Pancreas (tissue), 10 donors: ENCODE measurements around the gene RIN3. TPM values are rescaled to one million over a fixed set of nuclear protein-coding genes. Genes with fewer than 3 reads are reported as not detected.
"Not testable (repeated sequence)": the region's sequence is repeated elsewhere in the genome, so short reads cannot be mapped to it uniquely, and the experiment has no call there.

Experiments used
- ATAC-seq, 4 donors: fragments of 200-7000 bp; cut with Tn5 transposase; one replicate each; pipeline versions ENCODE4 v1.8.0 to v1.9.1; 2020; ENCODE audit warnings: mild to moderate bottlenecking in 4 of 4, moderate library complexity in 4 of 4
- DNase-seq, 6 donors: peaks; one replicate each; pipeline ENCODE4 v3.0.0-alpha.2; 2020
- FAIRE-seq: peaks from 2 replicates; lab custom pipeline; 2012; peaks lifted over from hg19 to GRCh38; lab: Jason Lieb, UNC
- H3K27ac ChIP-seq, 4 donors: fragments of 200-600 bp; sonication (generic); 1 replicate in 3 of 4; 2 replicates in 1 of 4; pipeline versions ENCODE4 v1.5.0 to v1.8.0; 2020
- H3K27me3 ChIP-seq, 4 donors: fragments of 200-600 bp; one replicate each; pipeline ENCODE4 v1.8.0; 2021
- H3K36me3 ChIP-seq, 3 donors: fragments of 200-600 bp; sonication (generic) in 1 of 3; one replicate each; pipeline versions ENCODE4 v1.5.0 to v1.8.0; 2020 to 2021
- H3K4me1 ChIP-seq, 3 donors: fragments of 200-600 bp; one replicate each; pipeline ENCODE4 v1.8.0; 2021
- H3K4me3 ChIP-seq, 4 donors: fragments of 200-600 bp; sonication (generic) in 2 of 4; one replicate each; pipeline versions ENCODE4 v1.5.0 to v1.8.0; 2020 to 2021
- H3K9me3 ChIP-seq, 4 donors: fragments of 200-600 bp; one replicate each; pipeline ENCODE4 v1.8.0; 2021
- WGBS, 2 donors: extraction: QIAGEN DNeasy Blood & Tissue Kit; methylation state at CpG; one replicate each; pipeline ENCODE4 v1.1.7; 2013; 5-methylcytosine and 5-hydroxymethylcytosine counted together
- intact Hi-C, 3 donors: fragments of 100-400 bp; cut with DNase I; formaldehyde crosslinking; loops; one replicate each; pipeline versions ENCODE4 v1.11.1 to v1.14.2; 2022
- polyA plus RNA-seq, 2 donors: library from polyadenylated mRNA; stranded (reverse); fragments of 200-250 nt; gene quantifications; one replicate each; pipeline ENCODE4 v1.2.3, GENCODE V29; 2013
- total RNA-seq, 6 donors: library from RNA; stranded (reverse); fragmentation: NEBNext Ultra II Directional in 4 of 6; extraction: Animal tissue kit (Norgen Biotek cat#: 25700) in 4 of 6; gene quantifications; one replicate each; pipeline versions ENCODE4 v1.2.1 to v1.2.4, GENCODE V29; 2021 to 2023
- TF ChIP-seq, protein P1 (sequence below), 4 donors: fragments of 200-600 bp; sonication (generic) in 3 of 4; IDR thresholded peaks; one replicate each; pipeline versions ENCODE4 v1.5.0 to v1.8.0; 2021; ENCODE audit warnings: antibody characterized with exemption in 4 of 4
- donor health status: healthy with polysubstance abuse.
- donor health status: DM: no; HTN: no; CAD: no; lungs with moderate emphysema.
- donor health status: DM: no; HTN: no; CAD: no.
- donor health status: control.
- donor health status: control.
- donor health status: Bipolar disorder and iron deficiency.
- donor health status: DM: yes; HTN: yes; CAD: no.
- donor health status: DM: no; HTN: no; CAD: no.
- donor health status: DM: no; HTN: no; CAD: no.
- donor health status: DM: yes; HTN: yes; CAD: no.

Gene RIN3
- total and polyA plus RNA-seq, 8 donors: 1.1 to 9.0 (median 2.3) TPM

DNA sequence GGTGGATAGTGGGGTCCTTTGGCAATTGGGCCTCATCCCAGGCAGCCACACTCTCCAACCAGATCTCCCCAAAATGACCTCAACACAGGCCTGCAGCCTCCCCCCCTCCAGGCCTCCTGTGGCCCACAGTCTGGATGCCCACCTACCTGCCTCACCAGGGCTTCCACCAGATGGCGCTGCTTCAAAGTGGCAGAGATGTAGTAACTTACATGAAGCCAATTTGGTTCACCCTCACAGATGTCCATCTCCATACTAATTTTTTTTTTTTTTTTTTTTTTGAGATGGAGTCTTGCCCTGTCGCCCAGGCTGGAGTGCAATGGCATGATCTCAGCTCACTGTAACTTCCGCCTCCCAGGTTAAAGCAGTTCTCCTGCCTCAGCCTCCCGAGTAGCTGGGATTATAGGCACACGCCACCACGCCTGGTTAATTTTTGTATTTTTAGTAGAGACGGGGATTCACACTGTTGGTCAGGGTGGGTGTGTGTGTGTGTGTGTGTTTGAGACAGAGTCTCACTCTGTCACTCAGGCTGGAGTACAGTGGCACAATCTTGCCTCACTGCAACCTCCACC, 201.2 kb downstream of the RIN3 start:
- WGBS, 2 donors: 74 to 80% methylated on average over 7 of the region's 7 CpGs
- DNase-seq: peak in 5 of 6 donors; percentile 53 to 91 (median 77)
- not testable (repeated sequence) for FAIRE-seq

DNA sequence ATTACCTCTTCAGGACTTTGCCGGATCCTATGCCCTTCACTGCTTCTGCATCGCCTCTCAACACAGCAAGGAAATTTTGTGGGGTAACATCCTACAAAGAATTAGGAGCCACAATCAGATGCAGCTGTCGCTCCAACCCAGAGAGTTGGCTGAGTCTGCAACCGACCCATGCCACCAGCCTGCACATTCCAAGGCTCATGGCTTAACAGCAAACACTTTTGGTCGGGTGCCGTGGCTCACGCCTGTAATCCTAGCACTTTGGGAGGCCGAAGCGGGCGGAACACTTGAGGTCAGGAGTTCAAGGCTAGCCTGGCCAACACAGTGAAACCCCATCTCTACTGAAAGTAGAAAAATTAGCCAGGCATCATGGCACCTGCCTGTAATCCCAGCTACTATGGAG, 202.6 kb downstream of the RIN3 start:
- Histone ChIP-seq H3K4me3 (no peak overlapping the region), H3K36me3 (no peaks in the 10 kb centered on the region), H3K27me3 (no peaks in the 10 kb centered on the region), H3K4me1 (peaks cover 0 to 5% (median 0%) of the 10 kb centered on the region in 3 donors), H3K9me3 (no peaks in the 10 kb centered on the region), H3K27ac (no peak overlapping the region)
- WGBS, 2 donors: 93 to 94% methylated on average over 10 of the region's 10 CpGs
- intact Hi-C loops: loop anchor here in 1 of 3 donors (10.0 kb wide), 1 partner anchor 69 kb away; no protein-coding TSS in a partner anchor
- no peak for DNase-seq
- TF ChIP-seq, protein P1, sequence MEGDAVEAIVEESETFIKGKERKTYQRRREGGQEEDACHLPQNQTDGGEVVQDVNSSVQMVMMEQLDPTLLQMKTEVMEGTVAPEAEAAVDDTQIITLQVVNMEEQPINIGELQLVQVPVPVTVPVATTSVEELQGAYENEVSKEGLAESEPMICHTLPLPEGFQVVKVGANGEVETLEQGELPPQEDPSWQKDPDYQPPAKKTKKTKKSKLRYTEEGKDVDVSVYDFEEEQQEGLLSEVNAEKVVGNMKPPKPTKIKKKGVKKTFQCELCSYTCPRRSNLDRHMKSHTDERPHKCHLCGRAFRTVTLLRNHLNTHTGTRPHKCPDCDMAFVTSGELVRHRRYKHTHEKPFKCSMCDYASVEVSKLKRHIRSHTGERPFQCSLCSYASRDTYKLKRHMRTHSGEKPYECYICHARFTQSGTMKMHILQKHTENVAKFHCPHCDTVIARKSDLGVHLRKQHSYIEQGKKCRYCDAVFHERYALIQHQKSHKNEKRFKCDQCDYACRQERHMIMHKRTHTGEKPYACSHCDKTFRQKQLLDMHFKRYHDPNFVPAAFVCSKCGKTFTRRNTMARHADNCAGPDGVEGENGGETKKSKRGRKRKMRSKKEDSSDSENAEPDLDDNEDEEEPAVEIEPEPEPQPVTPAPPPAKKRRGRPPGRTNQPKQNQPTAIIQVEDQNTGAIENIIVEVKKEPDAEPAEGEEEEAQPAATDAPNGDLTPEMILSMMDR (IDR thresholded peaks at IDR 0.05): no peak
- no peak for FAIRE-seq
- ATAC-seq: no peak

More for the DNA sequence above, 201.2 kb downstream of the RIN3 start:
- peak; percentile 79 to 94 (median 86) for ATAC-seq
- H3K36me3 ChIP-seq, H3K27me3 ChIP-seq, H3K9me3 ChIP-seq, H3K4me3 ChIP-seq, H3K4me1 ChIP-seq, H3K27ac ChIP-seq: not testable (repeated sequence)
- intact Hi-C loops: loop anchor here in 2 of 3 donors (5.0 to 10.0 kb wide), 2 partner anchors 67 to 70 kb away; no protein-coding TSS in a partner anchor
- TF ChIP-seq, protein P1 (IDR thresholded peaks at IDR 0.05): peak; percentile 38 to 61 (median 56)

DNA sequence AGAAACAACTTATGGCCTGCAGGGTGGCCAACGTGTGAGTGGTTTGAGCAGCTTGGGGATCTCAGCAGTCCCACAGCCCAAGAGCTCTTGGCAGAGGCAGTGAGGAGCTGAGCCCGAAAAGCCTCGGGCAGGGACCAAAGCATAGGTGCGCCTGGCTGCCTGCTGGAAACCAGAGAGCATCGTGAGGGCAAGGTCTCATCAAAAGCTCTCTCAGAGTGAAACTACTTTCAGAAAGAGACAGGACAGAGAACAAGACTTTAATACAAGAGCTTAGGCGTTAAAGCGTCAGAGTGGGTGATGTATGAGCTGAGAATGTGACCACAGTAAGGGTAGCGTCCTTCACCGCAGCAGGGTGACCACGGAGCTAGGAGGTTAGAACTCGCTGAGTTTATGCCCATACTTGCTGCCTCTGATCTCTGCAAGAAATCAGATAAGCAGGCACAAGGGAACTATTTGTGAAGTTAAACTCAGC, 204.0 kb downstream of the RIN3 start:
- H3K4me3 ChIP-seq: no peak overlapping the region
- H3K36me3 ChIP-seq: no peaks in the 10 kb centered on the region
- no peaks in the 10 kb centered on the region for H3K9me3 ChIP-seq
- H3K27ac ChIP-seq: no peak overlapping the region
- TF ChIP-seq, protein P1 (IDR thresholded peaks at IDR 0.05): no peak
- H3K27me3 ChIP-seq: no peaks in the 10 kb centered on the region
- no peak for FAIRE-seq
- intact Hi-C loops: loop anchor here in 1 of 3 donors (10.0 kb wide), 1 partner anchor 67 kb away; no protein-coding TSS in a partner anchor
- ATAC-seq: no peak
- 83 to 85% methylated on average over 11 of the region's 11 CpGs for WGBS, 2 donors
- DNase-seq: no peak
- H3K4me1 ChIP-seq: peaks cover 0 to 5% (median 0%) of the 10 kb centered on the region in 3 donors

DNA sequence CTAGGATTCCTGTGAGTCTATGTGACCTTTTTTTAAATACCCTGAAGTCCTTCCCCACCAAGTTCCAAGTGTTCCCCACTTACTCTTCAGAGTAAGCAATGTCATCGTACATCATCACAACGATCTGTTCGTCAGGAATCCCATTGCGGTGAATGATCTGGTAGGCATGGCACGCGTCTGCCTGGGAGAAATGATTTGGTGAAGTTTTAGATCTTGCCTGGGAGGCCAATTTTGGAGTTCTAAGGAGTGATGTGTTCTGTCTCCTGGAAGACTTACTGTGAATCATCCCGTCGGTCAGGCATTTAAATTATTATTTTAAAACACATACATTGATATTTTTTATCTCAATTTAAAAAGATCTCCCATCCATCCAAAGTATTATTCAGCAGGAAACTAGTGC, 205.1 kb downstream of the RIN3 start:
- intact Hi-C loops: loop anchor here in 1 of 3 donors (10.0 kb wide), 1 partner anchor 66 kb away; no protein-coding TSS in a partner anchor
- H3K27ac ChIP-seq: no peak overlapping the region
- WGBS, 2 donors: 83 to 95% methylated on average over 8 of the region's 8 CpGs

More for the DNA sequence above, 205.1 kb downstream of the RIN3 start:
- TF ChIP-seq, protein P1 (IDR thresholded peaks at IDR 0.05): no peak
- DNase-seq (no peak), ATAC-seq (no peak), FAIRE-seq (no peak)
- no peaks in the 10 kb centered on the region for H3K27me3 ChIP-seq
- no peaks in the 10 kb centered on the region for H3K36me3 ChIP-seq
- peaks cover 0 to 5% (median 0%) of the 10 kb centered on the region in 3 donors for H3K4me1 ChIP-seq
- H3K4me3 ChIP-seq: no peak overlapping the region
- H3K9me3 ChIP-seq: no peaks in the 10 kb centered on the region
